VCaP (cell line): ENCODE data around the gene HES5.

Source experiments
- H3K27ac ChIP-seq: fragments of 450-650 bp; 2 replicates; pipeline ENCODE4 v1.5.1; 2017
- TF ChIP-seq, protein P1 (sequence below): fragments of 450-650 bp; conservative IDR thresholded peaks from 2 replicates; pipeline ENCODE4 v1.5.1; 2017; ENCODE audit warnings: mild to moderate bottlenecking, moderate library complexity

The HES5 gene

DNA sequence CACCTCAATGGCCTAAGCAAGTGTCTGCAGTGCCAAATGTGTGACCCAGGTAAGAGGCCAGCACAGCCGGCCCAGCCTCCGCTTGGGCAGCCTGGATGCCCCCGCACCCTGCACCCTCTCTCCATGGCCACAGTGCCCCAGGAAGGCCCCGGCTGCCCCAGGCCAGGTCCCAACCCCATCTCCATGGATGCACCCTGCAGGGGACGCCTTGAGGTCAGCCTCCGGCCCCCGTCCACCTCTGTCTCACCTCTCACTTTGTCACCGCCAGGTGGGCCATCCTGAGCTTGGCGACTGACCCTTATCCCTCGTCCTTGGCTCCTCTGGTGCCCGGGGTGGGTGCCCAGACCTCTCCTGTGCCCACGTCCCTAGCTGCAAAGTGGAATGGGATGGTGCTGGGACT lies 28.4 kb upstream of the HES5 start:
- no peak overlapping the region for H3K27ac ChIP-seq
- TF ChIP-seq, protein P1, sequence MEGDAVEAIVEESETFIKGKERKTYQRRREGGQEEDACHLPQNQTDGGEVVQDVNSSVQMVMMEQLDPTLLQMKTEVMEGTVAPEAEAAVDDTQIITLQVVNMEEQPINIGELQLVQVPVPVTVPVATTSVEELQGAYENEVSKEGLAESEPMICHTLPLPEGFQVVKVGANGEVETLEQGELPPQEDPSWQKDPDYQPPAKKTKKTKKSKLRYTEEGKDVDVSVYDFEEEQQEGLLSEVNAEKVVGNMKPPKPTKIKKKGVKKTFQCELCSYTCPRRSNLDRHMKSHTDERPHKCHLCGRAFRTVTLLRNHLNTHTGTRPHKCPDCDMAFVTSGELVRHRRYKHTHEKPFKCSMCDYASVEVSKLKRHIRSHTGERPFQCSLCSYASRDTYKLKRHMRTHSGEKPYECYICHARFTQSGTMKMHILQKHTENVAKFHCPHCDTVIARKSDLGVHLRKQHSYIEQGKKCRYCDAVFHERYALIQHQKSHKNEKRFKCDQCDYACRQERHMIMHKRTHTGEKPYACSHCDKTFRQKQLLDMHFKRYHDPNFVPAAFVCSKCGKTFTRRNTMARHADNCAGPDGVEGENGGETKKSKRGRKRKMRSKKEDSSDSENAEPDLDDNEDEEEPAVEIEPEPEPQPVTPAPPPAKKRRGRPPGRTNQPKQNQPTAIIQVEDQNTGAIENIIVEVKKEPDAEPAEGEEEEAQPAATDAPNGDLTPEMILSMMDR = no peak

DNA sequence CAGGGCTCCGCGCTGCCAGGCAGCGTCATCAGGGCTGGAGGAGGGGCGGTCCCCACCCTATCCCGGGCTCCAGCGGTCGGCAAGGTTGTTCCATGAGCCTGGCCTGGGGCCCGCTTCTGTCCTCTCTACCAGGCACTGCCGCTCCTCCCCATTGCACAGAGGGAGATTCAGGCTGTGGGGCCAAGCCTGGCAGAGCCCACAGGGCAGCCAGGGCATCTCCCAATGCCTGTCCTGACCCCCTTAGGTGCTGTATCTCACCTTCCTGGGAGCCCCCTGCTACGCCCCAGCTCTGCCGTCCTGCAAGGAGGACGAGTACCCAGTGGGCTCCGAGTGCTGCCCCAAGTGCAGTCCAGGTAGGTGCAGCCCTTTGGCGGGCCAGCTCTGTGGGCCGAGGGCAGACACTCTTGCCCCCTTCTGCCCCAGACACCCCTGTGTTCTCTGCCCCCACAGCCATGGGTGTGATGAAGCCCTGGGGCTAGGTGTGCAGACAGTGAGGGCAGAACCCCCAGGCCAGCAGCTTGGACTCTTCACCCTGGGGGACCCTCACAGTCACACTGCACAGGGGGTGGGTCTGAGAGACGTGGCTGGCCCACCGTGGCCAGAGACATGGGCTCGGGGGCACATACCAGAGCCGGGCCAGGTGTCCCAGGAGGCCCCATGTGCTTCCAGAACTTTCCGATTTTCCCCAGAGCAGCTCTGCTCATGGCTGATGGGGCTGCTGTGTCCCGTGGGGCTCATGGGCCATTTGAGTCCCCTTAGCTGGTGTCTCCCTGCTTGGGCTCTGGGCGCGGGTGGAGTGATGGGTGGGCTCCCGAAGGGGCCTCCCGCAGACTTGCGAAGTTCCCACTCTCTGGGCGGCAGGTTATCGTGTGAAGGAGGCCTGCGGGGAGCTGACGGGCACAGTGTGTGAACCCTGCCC lies 27.7 kb upstream of the HES5 start:
- H3K27ac ChIP-seq = peak overlapping the region; percentile 92; the same call in 1 of the 2 replicates
- TF ChIP-seq, protein P1 = no peak

DNA sequence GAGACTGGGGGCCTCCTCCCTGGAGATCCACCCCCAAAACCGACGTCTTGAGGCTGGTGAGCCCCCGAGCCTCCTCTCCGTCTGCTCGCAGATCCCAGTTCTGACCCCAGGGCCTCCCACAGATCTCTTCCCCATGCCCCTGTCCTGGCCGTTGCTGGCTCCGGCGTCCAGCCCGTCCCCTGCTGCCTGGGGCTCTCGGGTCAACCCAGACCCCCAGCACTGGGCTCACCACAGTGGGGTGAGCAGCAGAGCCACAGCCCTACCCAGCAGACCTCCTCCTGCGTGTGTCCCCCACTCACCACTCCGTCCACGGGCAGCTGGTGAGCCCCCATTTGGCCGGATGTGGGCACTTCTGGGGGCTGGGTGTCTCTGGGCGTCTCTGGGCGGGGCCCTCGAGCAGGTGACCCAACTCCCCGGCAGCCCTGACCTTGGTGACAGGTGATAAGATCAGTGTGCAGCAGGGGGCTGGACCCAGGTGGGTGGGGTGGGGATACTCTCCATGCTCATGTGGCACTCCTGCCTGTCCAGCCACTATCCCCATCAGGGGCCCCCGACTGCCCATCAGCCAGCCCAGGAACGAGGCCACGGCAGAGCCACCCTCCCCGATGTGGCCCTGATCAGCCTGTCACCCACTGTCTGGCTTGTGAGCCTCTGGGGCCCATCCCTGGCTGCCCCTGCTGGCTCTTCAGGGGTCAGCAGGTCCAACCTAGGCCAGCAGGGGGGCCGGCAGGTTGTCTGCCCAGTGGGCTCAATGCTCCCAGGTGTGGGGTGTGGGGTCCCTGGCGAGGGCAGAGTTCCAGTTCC lies 26.8 kb upstream of the HES5 start:
- H3K27ac ChIP-seq = peak overlapping the region; percentile 92
- TF ChIP-seq, protein P1 = no peak; the same call in 1 of the 2 replicates

DNA sequence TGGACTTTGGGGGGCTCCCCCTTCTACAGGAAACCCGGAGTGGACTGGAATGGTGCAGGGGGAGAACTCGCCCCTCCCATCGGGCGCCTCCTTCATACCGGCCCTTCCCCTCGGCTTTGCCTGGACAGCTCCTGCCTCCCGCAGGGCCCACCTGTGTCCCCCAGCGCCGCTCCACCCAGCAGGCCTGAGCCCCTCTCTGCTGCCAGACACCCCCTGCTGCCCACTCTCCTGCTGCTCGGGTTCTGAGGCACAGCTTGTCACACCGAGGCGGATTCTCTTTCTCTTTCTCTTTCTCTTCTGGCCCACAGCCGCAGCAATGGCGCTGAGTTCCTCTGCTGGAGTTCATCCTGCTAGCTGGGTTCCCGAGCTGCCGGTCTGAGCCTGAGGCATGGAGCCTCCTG lies 26.2 kb upstream of the HES5 start, which contains the start of gene TNFRSF14:
Gene TNFRSF14, plus strand, starts transcription at position 95 of the 401 bp plus-strand sequence. Its CDS starts 294 bp downstream, at position 389.
- peak within 1 kb of the TSS; percentile 92 for H3K27ac ChIP-seq
- TF ChIP-seq, protein P1 = no peak

DNA sequence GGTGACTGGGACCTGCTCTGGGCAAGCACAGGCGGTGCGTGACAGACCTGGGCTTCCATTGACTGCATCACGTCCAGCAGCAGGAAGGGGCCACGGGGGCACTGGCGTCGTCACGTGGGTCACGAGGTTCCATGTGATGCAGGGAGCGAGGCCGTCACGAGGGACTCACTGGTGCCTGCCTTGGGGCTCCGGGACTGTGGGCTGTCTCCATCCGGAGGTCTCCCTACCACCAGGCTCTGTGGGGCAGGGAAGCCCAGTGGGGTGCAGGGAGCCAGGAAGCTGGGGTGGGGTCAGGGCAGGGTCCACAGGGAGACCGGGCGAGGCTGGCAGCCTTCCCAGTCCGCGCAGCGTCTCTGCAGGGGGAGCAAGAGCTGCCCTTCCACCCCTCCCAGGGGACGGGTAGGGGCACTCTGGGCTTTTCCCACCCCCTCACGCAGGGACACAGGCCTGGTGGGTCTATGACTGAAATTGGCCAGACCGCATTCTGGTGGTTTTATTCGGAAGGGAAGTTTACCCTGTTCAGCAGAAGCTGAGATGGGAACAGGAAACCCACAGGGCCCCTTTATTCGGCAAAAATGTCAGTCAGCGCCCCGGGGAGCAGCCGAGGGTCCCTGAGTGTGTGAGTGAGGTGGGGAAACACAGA lies 25.7 kb upstream of the HES5 start:
- TF ChIP-seq, protein P1 = no peak
- H3K27ac ChIP-seq = peak overlapping the region; percentile 92

DNA sequence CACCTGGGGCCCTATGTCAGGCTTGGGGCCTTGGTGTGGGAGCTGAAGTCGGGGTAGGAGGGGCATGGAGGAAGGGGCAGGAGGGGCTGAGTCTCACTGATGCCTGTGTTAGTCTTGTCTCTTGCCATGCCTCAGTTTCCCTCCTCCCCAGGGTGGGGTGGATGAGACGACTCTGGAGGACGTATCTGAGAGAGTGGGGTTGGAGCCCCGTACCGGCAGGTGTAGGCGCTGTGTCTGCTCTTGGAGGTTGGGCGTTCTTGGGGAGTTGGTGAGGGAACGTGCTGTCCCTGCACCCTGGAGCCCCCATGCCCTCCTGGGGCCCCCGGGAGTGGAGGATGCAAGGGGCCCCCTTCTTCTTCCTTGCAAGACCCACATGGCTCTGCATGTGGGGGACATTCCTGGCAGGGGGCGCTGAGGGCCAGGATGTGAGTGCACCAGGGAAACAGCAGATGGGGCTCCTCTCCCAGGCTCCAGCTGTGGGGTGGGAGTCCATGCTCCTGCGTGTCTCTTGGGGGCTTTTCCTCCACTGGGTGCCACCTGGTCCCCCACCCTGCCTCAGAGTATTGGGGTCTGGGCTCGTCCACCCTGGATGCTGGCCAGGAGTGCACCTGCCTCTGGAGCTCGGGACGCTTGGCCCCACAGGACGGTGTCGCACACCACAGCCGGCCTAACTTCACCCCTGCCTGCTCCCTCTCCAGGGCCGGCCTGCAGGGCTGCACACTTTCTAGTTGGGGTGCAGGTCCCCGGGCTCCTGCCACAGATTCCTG lies 24.7 kb upstream of the HES5 start:
- TF ChIP-seq, protein P1 = peak; percentile 19
- H3K27ac ChIP-seq = peak overlapping the region; percentile 92
